Dendritic cell treated with granulocyte-macrophage colony-stimulating factor and Interleukin-4, amounts not matched to agents 40 ng/mL and 50 ng/mL, for 4 days (primary cell): ENCODE data around the gene KCNJ11.

Experiments
- H3K27ac Mint-ChIP-seq: one replicate; pipeline ENCODE4 v1.8.0; 2022; ENCODE audit warnings: mild to moderate bottlenecking, mixed read lengths
- H3K27me3 Mint-ChIP-seq: one replicate; pipeline ENCODE4 v1.8.0; 2022; ENCODE audit warnings: mild to moderate bottlenecking, mixed read lengths
- H3K36me3 Mint-ChIP-seq: one replicate; pipeline ENCODE4 v1.8.0; 2022; ENCODE audit warnings: low read depth, mixed read lengths
- H3K4me1 Mint-ChIP-seq: one replicate; pipeline ENCODE4 v1.8.0; 2022; ENCODE audit warnings: low read depth, mixed read lengths
- H3K4me3 Mint-ChIP-seq: one replicate; pipeline ENCODE4 v1.8.0; 2022; ENCODE audit warnings: mild to moderate bottlenecking, moderate library complexity, mixed read lengths
- H3K9me3 Mint-ChIP-seq: one replicate; pipeline ENCODE4 v1.8.0; 2022; ENCODE audit warnings: mixed read lengths
- intact Hi-C: fragments of 100-400 bp; cut with micrococcal nuclease; formaldehyde crosslinking; loops from one replicate; pipeline ENCODE4 v1.15.0; 2022

The KCNJ11 gene

DNA sequence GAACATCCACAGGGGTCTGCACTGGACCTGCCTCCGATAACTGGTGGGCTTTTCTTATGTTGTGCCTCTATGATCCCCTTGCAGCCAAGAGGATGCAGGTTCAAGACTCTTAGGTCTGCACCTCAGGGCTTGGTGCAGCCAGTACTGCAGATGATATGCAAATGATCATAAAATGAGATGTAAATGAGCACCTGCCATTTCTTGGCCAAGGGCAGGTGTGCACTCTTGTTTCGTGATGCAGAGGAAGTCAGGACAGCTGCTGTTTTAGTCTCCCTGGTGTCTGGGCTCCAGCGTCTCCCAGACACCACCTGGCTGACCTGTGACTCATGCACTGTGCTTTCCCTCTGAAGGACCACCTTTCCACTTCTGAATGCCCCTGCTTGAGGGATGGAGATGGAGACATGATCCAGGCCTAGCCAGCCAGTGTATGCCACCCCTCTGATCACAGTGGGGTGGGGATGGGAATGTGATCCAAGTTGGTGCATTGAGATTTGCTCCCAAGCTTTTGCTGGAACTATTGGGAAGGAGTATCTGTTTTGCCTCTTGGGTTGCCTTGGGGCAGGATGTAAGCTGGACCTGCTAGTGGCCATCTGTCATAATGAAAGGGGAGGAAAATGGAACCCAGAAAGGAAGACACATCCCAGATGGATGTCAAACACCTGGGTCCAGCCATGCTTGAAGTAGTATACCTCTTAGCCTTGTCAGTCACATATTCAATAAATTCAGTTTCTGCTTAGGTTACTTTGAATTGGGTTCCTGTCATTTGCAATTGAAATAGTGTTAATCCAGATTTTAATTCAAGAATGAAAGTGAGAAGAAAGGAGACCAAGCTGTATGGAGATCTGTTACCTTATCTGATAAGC is 3.3 kb upstream of the KCNJ11 start:
- Mint-ChIP-seq H3K9me3 (no peaks in the 10 kb centered on the region), H3K4me1 (peaks cover 49% of the 10 kb centered on the region), H3K27me3 (peaks cover 33% of the 10 kb centered on the region), H3K27ac (no peak overlapping the region), H3K36me3 (no peaks in the 10 kb centered on the region), H3K4me3 (no peak overlapping the region)
- intact Hi-C loops: no loop called here

DNA sequence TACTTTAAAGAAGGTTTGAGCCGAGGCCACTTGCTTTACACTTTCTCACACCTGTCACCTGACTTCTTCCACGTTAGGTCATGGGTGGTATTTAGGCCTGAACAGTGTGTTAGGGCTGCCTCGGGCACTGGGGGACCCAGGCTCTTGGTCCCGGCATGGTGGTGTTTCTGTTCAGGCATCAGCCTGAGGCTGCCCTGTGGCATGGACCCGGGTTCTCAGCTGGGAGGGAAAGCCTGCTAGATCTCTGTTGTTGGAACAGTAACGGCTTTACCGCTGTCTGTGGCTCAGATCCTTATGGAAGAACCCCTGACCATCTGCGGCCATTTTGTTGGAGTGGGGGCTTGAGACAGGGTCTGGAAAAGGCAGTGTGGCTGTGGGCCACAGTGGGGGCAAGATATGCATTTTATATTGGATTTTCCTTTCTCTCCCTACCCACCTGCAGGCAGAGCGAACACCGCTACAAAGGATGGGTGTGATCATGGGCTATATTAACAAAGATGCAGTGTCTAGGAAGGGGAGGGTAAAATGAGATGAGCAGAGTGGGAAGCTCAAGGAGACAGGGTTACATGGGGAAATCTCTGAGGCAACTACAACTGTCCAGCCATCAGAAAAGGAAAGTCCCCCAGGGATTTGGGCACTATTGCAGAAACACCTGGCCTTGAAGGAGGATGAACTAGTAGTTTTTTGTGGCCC is 1.6 kb upstream of the KCNJ11 start:
- intact Hi-C loops: no loop called here

DNA sequence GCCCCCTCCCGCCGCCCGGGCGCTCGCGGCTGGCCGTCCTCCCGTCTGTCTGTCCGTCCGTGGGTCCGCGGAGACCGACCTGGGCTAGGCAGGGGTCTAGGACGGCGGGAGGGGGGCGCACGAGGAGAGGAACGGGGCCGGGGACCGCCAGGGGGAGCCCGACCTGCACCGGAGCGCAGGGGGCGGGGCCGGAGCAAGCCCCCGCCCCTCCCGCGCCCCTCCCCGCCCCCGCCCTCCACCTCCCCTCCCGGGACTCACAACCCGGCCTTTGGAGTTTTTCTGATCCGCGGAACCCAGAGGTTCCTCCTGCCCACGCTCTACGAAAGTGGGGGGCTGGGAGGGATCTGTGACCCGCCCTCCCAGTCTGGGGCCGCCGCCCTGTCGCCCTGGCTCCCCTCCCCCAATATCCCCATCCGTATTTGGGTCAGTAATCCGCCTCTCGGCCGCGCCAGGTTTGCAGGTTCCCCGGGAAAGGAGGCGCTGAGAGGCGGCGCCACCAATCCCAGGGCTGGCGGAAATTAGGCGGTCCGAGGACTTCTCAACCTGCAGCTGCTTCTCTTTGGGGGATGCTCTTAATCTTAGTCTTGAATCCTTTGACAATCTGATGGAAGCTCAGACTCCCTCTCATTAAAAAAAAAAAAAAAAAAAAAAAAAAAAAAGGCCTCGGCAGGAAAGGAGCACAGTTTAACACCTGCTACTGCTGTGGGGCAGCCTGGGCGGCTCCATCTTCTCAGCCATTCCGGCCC is 925 bp upstream of the KCNJ11 start:
- Mint-ChIP-seq H3K27me3 (peaks cover 35% of the 10 kb centered on the region), H3K36me3 (no peaks in the 10 kb centered on the region), H3K9me3 (no peaks in the 10 kb centered on the region), H3K4me3 (peak overlapping the region; percentile 75), H3K4me1 (peaks cover 58% of the 10 kb centered on the region), H3K27ac (peak overlapping the region; percentile 69)
- intact Hi-C loops: no loop called here

More for the DNA sequence above, 1.6 kb upstream of the KCNJ11 start:
- Mint-ChIP-seq H3K4me3 (peak overlapping the region; percentile 22), H3K36me3 (no peaks in the 10 kb centered on the region), H3K27ac (no peak overlapping the region), H3K27me3 (peaks cover 35% of the 10 kb centered on the region), H3K9me3 (no peaks in the 10 kb centered on the region), H3K4me1 (peaks cover 55% of the 10 kb centered on the region)

DNA sequence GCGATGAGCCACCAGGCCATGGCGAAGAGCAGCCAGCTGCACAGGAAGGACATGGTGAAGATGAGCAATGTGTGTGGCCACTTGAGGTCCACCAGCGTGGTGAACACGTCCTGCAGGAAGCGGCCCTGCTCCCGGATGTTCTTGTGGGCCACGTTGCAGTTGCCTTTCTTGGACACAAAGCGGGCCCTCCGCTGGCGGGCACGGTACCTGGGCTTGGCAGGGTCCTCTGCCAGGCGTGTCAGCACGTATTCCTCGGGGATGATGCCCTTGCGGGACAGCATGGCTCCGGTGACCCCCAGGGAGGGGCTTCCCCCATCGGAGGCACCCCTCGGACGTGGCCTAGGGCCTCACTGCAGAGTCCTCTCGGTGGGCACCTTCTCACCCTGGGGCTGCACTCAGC is 648 bp downstream of the KCNJ11 start:
- intact Hi-C loops: no loop called here
- H3K27me3 Mint-ChIP-seq: peaks cover 35% of the 10 kb centered on the region
- H3K9me3 Mint-ChIP-seq: no peaks in the 10 kb centered on the region
- H3K27ac Mint-ChIP-seq: no peak overlapping the region
- H3K4me1 Mint-ChIP-seq: peaks cover 70% of the 10 kb centered on the region
- no peak overlapping the region for H3K4me3 Mint-ChIP-seq
- no peaks in the 10 kb centered on the region for H3K36me3 Mint-ChIP-seq

DNA sequence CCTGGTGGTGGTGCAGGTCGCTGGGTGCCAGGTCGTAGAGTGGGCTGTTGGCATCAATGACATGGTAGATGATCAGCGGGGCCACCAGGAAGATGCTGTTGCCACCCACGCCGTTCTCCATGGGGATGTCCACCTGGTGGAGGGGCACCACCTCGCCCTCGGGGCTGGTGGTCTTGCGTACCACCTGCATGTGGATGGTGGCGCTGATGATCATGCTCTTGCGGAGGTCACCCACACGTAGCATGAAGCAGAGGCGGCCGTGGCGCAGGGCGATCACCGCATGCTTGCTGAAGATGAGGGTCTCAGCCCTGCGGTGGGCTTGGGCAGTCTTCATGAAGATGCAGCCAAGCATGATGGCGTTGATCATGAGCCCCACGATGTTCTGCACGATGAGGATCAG is 1.2 kb downstream of the KCNJ11 start:
- no peak overlapping the region for H3K27ac Mint-ChIP-seq
- peaks cover 35% of the 10 kb centered on the region for H3K27me3 Mint-ChIP-seq
- H3K4me1 Mint-ChIP-seq: peaks cover 76% of the 10 kb centered on the region
- H3K9me3 Mint-ChIP-seq: no peaks in the 10 kb centered on the region
- H3K4me3 Mint-ChIP-seq: no peak overlapping the region
- intact Hi-C loops: no loop called here
- peaks cover 3% of the 10 kb centered on the region for H3K36me3 Mint-ChIP-seq

DNA sequence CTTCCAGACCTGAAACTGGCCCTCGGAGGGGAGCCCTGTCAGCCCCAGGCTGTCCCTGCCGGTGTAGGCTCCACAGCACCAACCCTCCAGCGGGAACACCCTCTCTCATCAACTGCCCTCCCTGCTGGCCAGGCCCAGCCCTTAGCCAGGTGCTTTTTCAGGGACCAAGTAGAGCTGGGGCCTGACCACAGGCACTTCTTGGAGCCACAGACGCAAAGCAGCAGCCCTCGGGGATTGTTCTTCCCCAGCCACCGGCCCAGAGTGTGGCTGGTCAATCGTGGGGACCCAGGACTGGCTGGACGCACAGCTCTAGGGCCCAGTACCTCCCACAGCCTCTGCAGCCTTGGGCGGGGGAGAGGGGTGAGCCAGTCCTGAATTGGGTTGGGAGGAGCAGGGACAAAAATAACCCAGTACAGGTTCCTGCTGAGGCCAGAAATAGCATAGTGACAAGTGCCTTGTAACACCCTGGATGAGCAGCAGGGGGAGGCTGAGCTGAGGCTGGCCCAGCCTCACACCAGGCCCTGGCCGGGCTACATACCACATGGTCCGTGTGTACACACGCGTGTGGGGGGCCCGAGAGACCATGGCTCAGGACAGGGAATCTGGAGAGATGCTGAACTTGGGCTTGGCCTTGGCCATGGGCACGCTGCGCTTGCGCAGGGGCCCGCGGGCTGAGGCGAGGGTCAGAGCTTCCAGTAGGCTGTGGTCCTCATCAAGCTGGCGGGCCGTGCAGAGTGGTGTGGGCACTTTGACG is 2.0 kb downstream of the KCNJ11 start:
- Mint-ChIP-seq H3K9me3 (no peaks in the 10 kb centered on the region), H3K36me3 (peaks cover 10% of the 10 kb centered on the region), H3K4me1 (peaks cover 79% of the 10 kb centered on the region), H3K4me3 (no peak overlapping the region), H3K27me3 (peaks cover 35% of the 10 kb centered on the region), H3K27ac (peak overlapping the region; percentile 29)
- intact Hi-C loops: no loop called here

DNA sequence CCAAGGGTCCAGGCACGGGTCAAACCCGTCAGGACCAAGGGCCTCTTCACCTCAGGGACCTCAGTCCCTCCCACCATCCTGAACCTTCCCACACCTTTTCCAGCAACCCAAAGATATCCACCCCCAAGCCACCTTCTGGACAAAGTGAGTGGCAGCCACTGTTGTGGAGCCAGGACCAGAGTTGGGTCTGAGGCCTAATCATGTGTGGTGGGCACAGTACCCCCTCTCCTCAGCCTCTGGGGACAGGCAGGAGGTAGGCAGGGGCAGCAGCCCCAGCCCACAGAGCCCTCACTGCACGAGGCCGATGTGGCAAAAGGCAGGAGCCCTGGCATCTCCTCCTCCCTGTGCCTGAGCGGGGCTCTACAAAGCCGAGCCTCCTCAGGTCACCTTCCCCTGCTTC is 2.5 kb downstream of the KCNJ11 start:
- Mint-ChIP-seq H3K36me3 (peaks cover 16% of the 10 kb centered on the region), H3K27me3 (peaks cover 30% of the 10 kb centered on the region), H3K9me3 (no peaks in the 10 kb centered on the region), H3K4me1 (peaks cover 73% of the 10 kb centered on the region), H3K4me3 (no peak overlapping the region), H3K27ac (peak overlapping the region; percentile 29)
- intact Hi-C loops: no loop called here

DNA sequence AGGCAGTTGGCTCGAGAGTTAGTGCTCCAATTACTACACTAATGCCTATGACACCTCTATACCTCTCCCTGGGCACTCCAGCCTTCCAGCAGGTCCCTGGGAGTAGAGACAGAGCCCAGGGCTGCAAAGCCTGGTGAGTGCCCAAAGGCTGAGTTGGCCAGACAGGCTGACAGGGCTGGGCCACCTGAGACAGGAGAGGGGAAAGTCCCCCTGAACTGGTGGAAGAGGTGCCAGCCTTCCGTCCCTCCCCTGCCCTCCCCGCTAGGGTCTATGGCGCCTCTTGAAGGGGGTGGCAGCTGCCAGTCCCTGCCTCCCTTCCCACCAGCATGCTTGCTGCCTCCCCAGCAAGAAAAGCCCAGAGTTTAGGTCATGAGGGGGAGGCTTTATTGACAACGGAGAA is 3.0 kb downstream of the KCNJ11 start:
- peaks cover 30% of the 10 kb centered on the region for H3K27me3 Mint-ChIP-seq
- no peaks in the 10 kb centered on the region for H3K9me3 Mint-ChIP-seq
- H3K27ac Mint-ChIP-seq: peak overlapping the region; percentile 29
- peaks cover 17% of the 10 kb centered on the region for H3K36me3 Mint-ChIP-seq
- no peak overlapping the region for H3K4me3 Mint-ChIP-seq
- peaks cover 69% of the 10 kb centered on the region for H3K4me1 Mint-ChIP-seq
- intact Hi-C loops: no loop called here

DNA sequence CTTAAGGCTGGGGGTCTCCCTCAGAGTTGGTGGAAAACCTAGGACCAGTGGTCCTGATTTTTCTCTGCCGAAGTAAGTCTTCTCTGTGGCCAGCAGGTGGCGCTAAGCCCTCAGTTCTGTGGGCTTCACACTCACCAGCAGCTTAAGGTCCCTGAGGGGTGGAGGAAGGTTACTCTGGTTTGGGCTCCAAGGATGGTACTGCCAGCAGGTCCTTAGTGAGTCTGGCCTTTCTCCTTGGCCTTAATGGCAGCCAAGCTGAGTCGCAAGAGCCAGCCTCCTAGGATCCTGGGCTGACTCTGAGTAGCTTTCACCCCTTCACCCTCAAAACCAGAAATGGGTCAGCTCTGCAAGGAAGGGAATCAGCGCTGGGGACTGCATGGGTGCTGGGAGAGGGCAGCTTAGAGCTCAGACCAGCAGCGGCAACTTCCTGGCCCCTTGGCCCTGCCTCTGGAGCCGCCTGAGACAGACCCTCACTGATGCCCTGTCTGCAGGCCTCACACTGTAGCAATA is 4.4 kb downstream of the KCNJ11 start:
- Mint-ChIP-seq H3K27ac (no peak overlapping the region), H3K9me3 (no peaks in the 10 kb centered on the region), H3K4me3 (no peak overlapping the region), H3K36me3 (peaks cover 32% of the 10 kb centered on the region), H3K27me3 (peaks cover 24% of the 10 kb centered on the region), H3K4me1 (peaks cover 56% of the 10 kb centered on the region)
- intact Hi-C loops: loop anchor here (1.0 to 5.0 kb wide), 2 partner anchors 120 to 143 kb away; no protein-coding TSS in a partner anchor

DNA sequence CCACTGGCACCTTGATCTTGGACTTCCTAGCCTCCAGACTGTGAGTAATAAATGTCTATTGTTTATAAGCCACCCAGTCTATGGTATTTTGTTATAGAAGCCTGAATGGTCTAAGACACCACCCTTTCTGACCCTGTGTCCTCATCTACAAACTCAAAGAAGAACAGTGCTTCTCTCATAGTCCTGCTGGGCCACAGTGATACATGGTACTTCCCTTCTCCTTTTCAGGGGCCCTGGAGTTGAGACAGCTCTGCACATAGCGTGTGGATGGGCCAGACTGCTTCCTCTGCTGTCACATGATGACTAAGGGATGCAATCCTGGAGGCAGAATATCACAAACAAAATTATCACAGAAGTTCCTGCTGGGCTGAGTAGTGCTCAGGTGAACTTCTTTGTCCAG is 5.0 kb downstream of the KCNJ11 start:
- H3K9me3 Mint-ChIP-seq: no peaks in the 10 kb centered on the region
- peaks cover 38% of the 10 kb centered on the region for H3K36me3 Mint-ChIP-seq
- intact Hi-C loops: loop anchor here (5.0 kb wide), 1 partner anchor 144 kb away; no protein-coding TSS in a partner anchor
- peaks cover 19% of the 10 kb centered on the region for H3K27me3 Mint-ChIP-seq
- no peak overlapping the region for H3K4me3 Mint-ChIP-seq
- no peak overlapping the region for H3K27ac Mint-ChIP-seq
- H3K4me1 Mint-ChIP-seq: peaks cover 51% of the 10 kb centered on the region

DNA sequence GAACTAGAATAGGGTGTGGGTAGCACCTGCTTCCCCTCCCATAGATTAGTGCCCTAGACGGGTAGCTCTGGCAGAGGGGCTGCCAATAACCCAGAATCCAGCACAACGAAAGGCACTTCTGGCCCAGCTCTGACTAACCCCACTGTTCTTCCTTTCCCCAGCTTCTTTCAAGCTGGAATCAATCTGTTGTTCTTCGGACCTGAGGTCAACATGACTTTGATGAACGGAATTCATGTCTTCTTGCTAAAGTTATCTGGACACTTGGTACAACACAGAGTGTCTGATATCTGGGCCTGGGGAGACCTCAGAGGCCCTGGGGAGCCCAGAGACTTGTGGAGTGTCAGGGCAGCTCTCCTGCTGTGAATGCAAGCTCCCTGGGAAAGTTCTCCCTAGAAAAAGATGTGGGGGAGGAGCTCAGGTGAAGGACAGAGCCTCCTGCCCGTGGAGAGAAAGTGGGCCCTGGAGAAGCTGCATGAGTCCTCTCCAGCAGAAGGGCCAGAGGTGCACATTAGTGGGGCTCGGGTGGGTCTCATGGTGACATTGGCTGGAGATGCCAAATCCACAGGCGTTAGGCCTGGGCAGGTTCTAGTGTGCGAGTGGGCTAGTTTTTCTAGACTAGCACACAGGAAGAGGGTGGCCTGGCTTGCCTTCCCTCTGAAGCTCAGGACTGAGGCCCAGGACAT is 6.3 kb downstream of the KCNJ11 start:
- Mint-ChIP-seq H3K4me3 (no peak overlapping the region), H3K36me3 (peaks cover 47% of the 10 kb centered on the region), H3K27me3 (peaks cover 6% of the 10 kb centered on the region), H3K4me1 (peaks cover 38% of the 10 kb centered on the region), H3K9me3 (no peaks in the 10 kb centered on the region), H3K27ac (no peak overlapping the region)
- intact Hi-C loops: loop anchor here (5.0 kb wide), 1 partner anchor 145 kb away; no protein-coding TSS in a partner anchor

DNA sequence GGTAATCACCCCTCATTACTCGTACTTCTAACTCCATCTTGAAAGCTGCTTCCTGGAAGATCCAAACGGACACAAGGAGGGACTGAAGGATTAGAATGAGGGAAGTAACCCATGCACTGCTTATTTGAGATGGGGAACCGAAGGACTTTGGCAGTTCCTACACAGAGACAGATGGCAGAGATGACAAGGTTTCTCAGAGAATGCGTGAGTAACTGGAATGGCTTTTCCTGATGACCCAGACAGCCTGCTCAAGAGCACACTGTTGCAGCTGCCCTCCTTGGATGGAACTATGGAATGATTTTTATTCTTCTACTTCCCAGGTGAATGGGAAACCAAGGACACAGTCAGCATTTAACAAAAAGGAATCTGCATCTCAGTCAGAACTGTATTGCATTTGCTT is 7.3 kb downstream of the KCNJ11 start:
- Mint-ChIP-seq H3K4me3 (no peak overlapping the region), H3K27me3 (peaks cover under 1% of the 10 kb centered on the region), H3K27ac (no peak overlapping the region), H3K4me1 (peaks cover 31% of the 10 kb centered on the region), H3K9me3 (no peaks in the 10 kb centered on the region), H3K36me3 (peaks cover 57% of the 10 kb centered on the region)
- intact Hi-C loops: loop anchor here (5.0 kb wide), 1 partner anchor 146 kb away; no protein-coding TSS in a partner anchor
